ENCODE data around the gene PAX8. TPM values are rescaled to one million over a fixed set of nuclear protein-coding genes. Genes with fewer than 3 reads are reported as not detected.

Gene PAX8
- total RNA-seq, 1 experiment from 2014 or later = 0.46 TPM

- DNase-seq = no peak
Measured at GRCh38 chr2:113195923-113196501, 82.7 kb downstream of the PAX8 start.

GRCh38 chr2:113192459-113193100, 86.1 kb downstream of the PAX8 start:
- Histone ChIP-seq H3K27me3 (no peaks in the 10 kb centered on the region), H3K9me3 (no peaks in the 10 kb centered on the region), H3K36me3 (no peaks in the 10 kb centered on the region), H3K4me3 (no peak overlapping the region)
- DNase-seq = no peak

More at GRCh38 chr2:113195923-113196501, 82.7 kb downstream of the PAX8 start:
- no peaks in the 10 kb centered on the region for H3K9me3 ChIP-seq
- H3K27me3 ChIP-seq = no peaks in the 10 kb centered on the region
- no peaks in the 10 kb centered on the region for H3K36me3 ChIP-seq
- no peak overlapping the region for H3K4me3 ChIP-seq

- DNase-seq = no peak
- Histone ChIP-seq H3K27me3 (no peaks in the 10 kb centered on the region), H3K36me3 (no peaks in the 10 kb centered on the region), H3K9me3 (no peaks in the 10 kb centered on the region), H3K4me3 (no peak overlapping the region)
Measured at GRCh38 chr2:113190871-113191270, 87.8 kb downstream of the PAX8 start.

- no peaks in the 10 kb centered on the region for H3K27me3 ChIP-seq
- DNase-seq = no peak
Measured at GRCh38 chr2:113187771-113188170, 91.0 kb downstream of the PAX8 start.

GRCh38 chr2:113186433-113186796, 92.3 kb downstream of the PAX8 start:
- Histone ChIP-seq H3K9me3 (no peaks in the 10 kb centered on the region), H3K27me3 (no peaks in the 10 kb centered on the region), H3K4me3 (no peak overlapping the region), H3K36me3 (no peaks in the 10 kb centered on the region)
- DNase-seq = no peak

More at GRCh38 chr2:113187771-113188170, 91.0 kb downstream of the PAX8 start:
- Histone ChIP-seq H3K9me3 (no peaks in the 10 kb centered on the region), H3K36me3 (no peaks in the 10 kb centered on the region), H3K4me3 (no peak overlapping the region)

GRCh38 chr2:113185664-113186432, 92.9 kb downstream of the PAX8 start:
- DNase-seq = peak; percentile 18
- Histone ChIP-seq H3K27me3 (no peaks in the 10 kb centered on the region), H3K9me3 (no peaks in the 10 kb centered on the region), H3K36me3 (no peaks in the 10 kb centered on the region), H3K4me3 (no peak overlapping the region)

- DNase-seq = no peak
- Histone ChIP-seq H3K9me3 (no peaks in the 10 kb centered on the region), H3K36me3 (no peaks in the 10 kb centered on the region), H3K27me3 (no peaks in the 10 kb centered on the region), H3K4me3 (no peak overlapping the region)
Measured at GRCh38 chr2:113184531-113185230, 94.0 kb downstream of the PAX8 start.

GRCh38 chr2:113183703-113184102, 95.0 kb downstream of the PAX8 start:
- DNase-seq = no peak
- H3K9me3 ChIP-seq = no peaks in the 10 kb centered on the region
- H3K36me3 ChIP-seq = no peaks in the 10 kb centered on the region
- H3K27me3 ChIP-seq = no peaks in the 10 kb centered on the region
- H3K4me3 ChIP-seq = no peak overlapping the region

- no peak for DNase-seq
- Histone ChIP-seq H3K9me3 (no peaks in the 10 kb centered on the region), H3K4me3 (no peak overlapping the region), H3K36me3 (no peaks in the 10 kb centered on the region), H3K27me3 (no peaks in the 10 kb centered on the region)
Measured at GRCh38 chr2:113183264-113183663, 95.5 kb downstream of the PAX8 start.

- no peak for DNase-seq
- H3K27me3 ChIP-seq = no peaks in the 10 kb centered on the region
- H3K36me3 ChIP-seq = no peaks in the 10 kb centered on the region
- no peak overlapping the region for H3K4me3 ChIP-seq
- H3K9me3 ChIP-seq = no peaks in the 10 kb centered on the region
Measured at GRCh38 chr2:113182471-113183260, 96.1 kb downstream of the PAX8 start.

GRCh38 chr2:113181258-113182051, 97.3 kb downstream of the PAX8 start:
- DNase-seq = no peak
- H3K36me3 ChIP-seq = no peaks in the 10 kb centered on the region
- no peaks in the 10 kb centered on the region for H3K9me3 ChIP-seq
- no peak overlapping the region for H3K4me3 ChIP-seq
- H3K27me3 ChIP-seq = no peaks in the 10 kb centered on the region

GRCh38 chr2:113180131-113180946, 98.4 kb downstream of the PAX8 start:
- Histone ChIP-seq H3K27me3 (no peaks in the 10 kb centered on the region), H3K36me3 (no peaks in the 10 kb centered on the region), H3K9me3 (no peaks in the 10 kb centered on the region), H3K4me3 (no peak overlapping the region)
- DNase-seq = no peak

GRCh38 chr2:113179446-113180045, 99.2 kb downstream of the PAX8 start:
- Histone ChIP-seq H3K27me3 (no peaks in the 10 kb centered on the region), H3K4me3 (no peak overlapping the region), H3K36me3 (no peaks in the 10 kb centered on the region), H3K9me3 (no peaks in the 10 kb centered on the region)
- DNase-seq = no peak

GRCh38 chr2:113178891-113179290, 99.8 kb downstream of the PAX8 start:
- H3K9me3 ChIP-seq = no peaks in the 10 kb centered on the region
- H3K36me3 ChIP-seq = no peaks in the 10 kb centered on the region
- no peak for DNase-seq
- H3K27me3 ChIP-seq = no peaks in the 10 kb centered on the region
- no peak overlapping the region for H3K4me3 ChIP-seq

Measured in MG63 (cell line).